ENCODE measurements around the gene GTF2A1. TPM values are rescaled to one million over a fixed set of nuclear protein-coding genes. Genes with fewer than 3 reads are reported as not detected.

The GTF2A1 gene
- total RNA-seq, 1 donor from 2014 or later, result 36.4 TPM

DNA sequence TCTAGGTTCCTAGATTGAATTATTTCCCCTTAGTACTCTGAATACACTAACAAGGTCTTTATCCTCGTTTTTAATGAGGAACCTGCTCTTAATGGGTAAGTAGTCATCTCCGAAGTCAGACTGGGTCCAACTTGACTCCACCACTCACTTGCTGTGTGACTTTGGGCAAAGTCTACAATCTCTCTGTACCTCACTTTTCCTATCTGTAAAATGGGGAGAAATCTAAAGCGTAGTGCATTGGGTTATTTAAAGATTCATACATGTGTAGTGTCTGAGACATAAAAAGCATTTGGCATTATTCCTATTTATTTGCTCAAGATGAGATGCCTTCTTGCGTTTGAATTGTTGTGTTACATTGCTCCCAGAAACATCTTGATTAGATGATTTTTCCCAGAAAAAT lies 51.5 kb downstream of the GTF2A1 start:
- Mint-ChIP-seq H3K36me3 (ENCODE audit: low read depth, unreplicated experiment) (no peaks in the 10 kb centered on the region), H3K27ac (ENCODE audit: unreplicated experiment) (no peak overlapping the region), H3K4me1 (ENCODE audit: low read depth, unreplicated experiment) (peaks cover 18% of the 10 kb centered on the region), H3K4me3 (ENCODE audit: unreplicated experiment) (peak overlapping the region; percentile 91), H3K9me3 (ENCODE audit: unreplicated experiment) (no peaks in the 10 kb centered on the region), H3K27me3 (ENCODE audit: low read depth, unreplicated experiment) (no peaks in the 10 kb centered on the region)
- Histone ChIP-seq H3K36me3 (ENCODE audit: insufficient read depth, low read length) (no peaks in the 10 kb centered on the region), H4K20me1 (ENCODE audit: insufficient read depth, low read length) (no peaks in the 10 kb centered on the region), H3K4me2 (ENCODE audit: low read length) (peak overlapping the region; percentile 98), H3K27ac (ENCODE audit: low read depth, low read length) (no peak overlapping the region), H3K9me3 (ENCODE audit: insufficient read depth, low read depth, low read length) (no peaks in the 10 kb centered on the region), H3K27me3 (ENCODE audit: insufficient read depth, low read length) (no peaks in the 10 kb centered on the region), H2AFZ (ENCODE audit: low read depth, low read length) (peak overlapping the region; percentile 93), H3K4me3 (ENCODE audit: insufficient read depth, low read depth, low read length) (peak overlapping the region; percentile 75), H3K79me2 (ENCODE audit: insufficient read depth, low read length) (no peaks in the 10 kb centered on the region), H3K9ac (ENCODE audit: low read length) (peak overlapping the region; percentile 88), H3K4me1 (ENCODE audit: insufficient read depth, low read length) (peaks cover 7% of the 10 kb centered on the region)
- FAIRE-seq (no peak), DNase-seq (ENCODE audit: low read depth) (no peak)
- TF ChIP-seq EZH2 (IDR thresholded peaks at IDR 0.05; ENCODE audit: insufficient read depth, low read length) (no peak), CTCF (IDR thresholded peaks at IDR 0.05; ENCODE audit: insufficient read depth, low read depth, low read length) (no peak)

DNA sequence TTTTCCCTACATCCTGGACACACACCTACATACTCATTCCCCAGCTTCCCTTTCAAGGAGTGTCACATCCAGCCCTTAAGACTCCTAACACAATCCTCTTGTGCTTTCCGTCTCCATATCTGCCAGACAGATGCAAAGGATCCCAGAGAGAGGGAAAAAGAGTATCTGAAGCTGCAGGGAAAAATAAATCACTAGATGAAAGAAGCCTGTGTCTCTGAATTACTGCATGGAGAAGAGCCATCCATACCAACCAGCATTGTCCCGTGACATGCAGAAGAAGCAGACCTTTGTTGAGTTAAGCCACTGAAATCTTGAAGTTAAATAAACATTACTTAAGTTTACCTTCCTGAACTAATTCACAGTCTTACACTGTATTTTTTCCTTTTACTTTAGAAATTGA lies 54.6 kb downstream of the GTF2A1 start:
- no peaks in the 10 kb centered on the region for H3K36me3 Mint-ChIP-seq (ENCODE audit: low read depth, unreplicated experiment)
- no peak overlapping the region for H3K27ac ChIP-seq (ENCODE audit: low read depth, low read length)
- H3K9me3 ChIP-seq (ENCODE audit: insufficient read depth, low read depth, low read length), result no peaks in the 10 kb centered on the region
- no peaks in the 10 kb centered on the region for H3K27me3 Mint-ChIP-seq (ENCODE audit: low read depth, unreplicated experiment)
- no peaks in the 10 kb centered on the region for H4K20me1 ChIP-seq (ENCODE audit: insufficient read depth, low read length)
- no peak overlapping the region for H3K4me3 Mint-ChIP-seq (ENCODE audit: unreplicated experiment)
- H2AFZ ChIP-seq (ENCODE audit: low read depth, low read length), result no peak overlapping the region
- H3K4me1 ChIP-seq (ENCODE audit: insufficient read depth, low read length), result peaks cover 7% of the 10 kb centered on the region
- no peak for FAIRE-seq
- TF ChIP-seq CTCF (IDR thresholded peaks at IDR 0.05; ENCODE audit: insufficient read depth, low read depth, low read length) (no peak), EZH2 (IDR thresholded peaks at IDR 0.05; ENCODE audit: insufficient read depth, low read length) (no peak)
- H3K4me1 Mint-ChIP-seq (ENCODE audit: low read depth, unreplicated experiment), result peaks cover 18% of the 10 kb centered on the region
- H3K4me2 ChIP-seq (ENCODE audit: low read length), result no peak overlapping the region
- H3K9me3 Mint-ChIP-seq (ENCODE audit: unreplicated experiment), result no peaks in the 10 kb centered on the region
- DNase-seq (ENCODE audit: low read depth), result no peak
- no peaks in the 10 kb centered on the region for H3K36me3 ChIP-seq (ENCODE audit: insufficient read depth, low read length)
- no peaks in the 10 kb centered on the region for H3K27me3 ChIP-seq (ENCODE audit: insufficient read depth, low read length)
- H3K79me2 ChIP-seq (ENCODE audit: insufficient read depth, low read length), result no peaks in the 10 kb centered on the region
- no peak overlapping the region for H3K27ac Mint-ChIP-seq (ENCODE audit: unreplicated experiment)
- no peak overlapping the region for H3K9ac ChIP-seq (ENCODE audit: low read length)
- H3K4me3 ChIP-seq (ENCODE audit: insufficient read depth, low read depth, low read length), result no peak overlapping the region

DNA sequence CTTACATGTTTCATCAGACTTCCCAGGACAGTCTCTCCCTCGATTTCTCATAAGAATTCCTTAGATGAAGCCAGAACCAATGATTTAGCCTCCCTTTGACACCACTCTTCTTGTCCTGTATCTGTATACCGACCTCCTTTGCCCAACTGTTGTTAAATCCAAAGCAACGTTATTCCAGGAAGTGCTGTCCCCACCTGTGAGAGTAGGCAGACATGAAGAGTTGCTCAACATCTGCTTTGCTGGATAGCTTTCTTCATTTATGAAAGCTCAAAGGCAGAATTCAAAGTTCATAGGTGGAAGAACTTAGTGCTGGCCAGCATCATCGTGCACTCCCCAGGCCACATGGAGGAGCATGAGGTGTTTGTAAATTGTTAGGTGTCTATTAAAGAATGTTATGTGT lies 55.6 kb downstream of the GTF2A1 start:
- H3K36me3 Mint-ChIP-seq (ENCODE audit: low read depth, unreplicated experiment), result no peaks in the 10 kb centered on the region
- H3K4me2 ChIP-seq (ENCODE audit: low read length), result no peak overlapping the region
- H3K27ac Mint-ChIP-seq (ENCODE audit: unreplicated experiment), result no peak overlapping the region
- H3K4me3 Mint-ChIP-seq (ENCODE audit: unreplicated experiment), result no peak overlapping the region
- no peak overlapping the region for H3K9ac ChIP-seq (ENCODE audit: low read length)
- no peak overlapping the region for H2AFZ ChIP-seq (ENCODE audit: low read depth, low read length)
- H4K20me1 ChIP-seq (ENCODE audit: insufficient read depth, low read length), result no peaks in the 10 kb centered on the region
- no peak for DNase-seq (ENCODE audit: low read depth)
- H3K27me3 Mint-ChIP-seq (ENCODE audit: low read depth, unreplicated experiment), result no peaks in the 10 kb centered on the region
- TF ChIP-seq EZH2 (IDR thresholded peaks at IDR 0.05; ENCODE audit: insufficient read depth, low read length) (no peak), CTCF (IDR thresholded peaks at IDR 0.05; ENCODE audit: insufficient read depth, low read depth, low read length) (no peak)
- no peak overlapping the region for H3K27ac ChIP-seq (ENCODE audit: low read depth, low read length)
- H3K9me3 ChIP-seq (ENCODE audit: insufficient read depth, low read depth, low read length), result no peaks in the 10 kb centered on the region
- H3K27me3 ChIP-seq (ENCODE audit: insufficient read depth, low read length), result no peaks in the 10 kb centered on the region
- no peak for FAIRE-seq
- H3K4me3 ChIP-seq (ENCODE audit: insufficient read depth, low read depth, low read length), result no peak overlapping the region
- H3K4me1 ChIP-seq (ENCODE audit: insufficient read depth, low read length), result peaks cover 7% of the 10 kb centered on the region
- no peaks in the 10 kb centered on the region for H3K79me2 ChIP-seq (ENCODE audit: insufficient read depth, low read length)
- peaks cover 12% of the 10 kb centered on the region for H3K4me1 Mint-ChIP-seq (ENCODE audit: low read depth, unreplicated experiment)
- H3K36me3 ChIP-seq (ENCODE audit: insufficient read depth, low read length), result no peaks in the 10 kb centered on the region
- H3K9me3 Mint-ChIP-seq (ENCODE audit: unreplicated experiment), result no peaks in the 10 kb centered on the region

Data from astrocyte (in vitro differentiated cells and primary cell).